Mammary epithelial cell (primary cell): Measurements from ENCODE around the gene PLXNB2.

Experiments
- CTCF ChIP-seq, 2 donors: IDR thresholded peaks in 1 of 2; conservative IDR thresholded peaks in 1 of 2; 2 replicates each; pipeline ENCODE4 v1.5.1; 2011 to 2012; ENCODE audit warnings: inconsistent platforms in 2 of 2, low read length in 2 of 2, mild to moderate bottlenecking in 2 of 2, control low read depth in 1 of 2, low read depth in 1 of 2; ENCODE audit not compliant: insufficient read depth in 1 of 2; ENCODE audit errors: extremely low read depth in 1 of 2
- EZH2 ChIP-seq: IDR thresholded peaks from 2 replicates; pipeline ENCODE4 v1.6.1; 2012; ENCODE audit warnings: low read length, inconsistent platforms, borderline replicate concordance

DNA sequence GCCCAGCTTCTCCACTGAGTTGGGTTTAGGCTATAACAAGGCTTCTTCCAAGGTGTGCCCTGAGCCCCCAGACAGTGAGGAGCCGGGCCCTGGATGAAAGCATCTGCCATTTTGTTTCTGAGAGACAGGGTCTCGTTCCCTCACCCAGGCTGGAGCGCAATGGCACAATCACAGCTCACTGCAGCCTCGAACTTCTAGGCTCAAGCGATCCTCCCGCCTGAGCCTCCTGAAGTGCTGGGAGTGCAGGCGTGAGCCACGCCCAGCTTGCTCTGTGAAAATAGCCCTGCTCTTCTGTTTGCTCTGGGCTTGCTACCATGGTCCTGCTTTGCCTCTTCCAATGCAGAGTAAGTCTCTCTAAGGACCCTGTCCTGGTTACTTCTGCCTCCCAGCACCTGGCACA lies 12.7 kb upstream of the PLXNB2 start:
- TF ChIP-seq CTCF (conservative IDR thresholded peaks at IDR 0.05 in 1 of 2, IDR thresholded peaks at IDR 0.05 in 1 of 2; ENCODE audit: extremely low read depth in 1 of 2, insufficient read depth in 1 of 2, low read depth in 1 of 2, low read length in 2 of 2), result no peak
- no peak for TF ChIP-seq EZH2
